SK-N-SH (cell line): ENCODE measurements around the gene ADRM1. TPM values are rescaled to one million over a fixed set of nuclear protein-coding genes. Genes with fewer than 3 reads are reported as not detected.

Experiments
- CTCF ChIA-PET: fragments of 300-600, 350-600 bp; formaldehyde crosslinking; extraction: SDS; loops from one replicate; lab custom pipeline; 2021; lab: Yijun Ruan, JAX
- POLR2A ChIA-PET: fragments of 350-600 bp; sonication (Branson Sonifier 250); formaldehyde crosslinking; extraction: SDS; loops from one replicate; lab custom pipeline; 2020; ENCODE audit warnings: antibody characterized with exemption, inconsistent platforms; lab: Yijun Ruan, JAX
- DNase-seq: peaks from one replicate; pipeline ENCODE4 v3.0.0; 2012
- H2AFZ ChIP-seq: fragments of 200-600 bp; sonication (generic); 2 replicates; pipeline ENCODE4 v1.8.1; 2016; ENCODE audit warnings: antibody characterized with exemption, mild to moderate bottlenecking, low read depth
- H3F3A ChIP-seq: fragments of 200-600 bp; sonication (generic); replicated peaks from 2 replicates; pipeline ENCODE3; 2016; ENCODE audit warnings: antibody characterized with exemption, mild to moderate bottlenecking; ENCODE audit not compliant: insufficient read depth
- H3K27ac ChIP-seq, 2 experiments: fragments of 200-500 bp in 1 of 2; fragments of 200-600 bp in 1 of 2; sonication (Bioruptor generic) in 1 of 2; sonication (generic), shearing (Covaris generic) in 1 of 2; 2 replicates each; pipeline versions ENCODE4 v1.5.1 to v1.6.1; 2014 to 2016; ENCODE audit warnings: low read depth in 2 of 2, inconsistent platforms in 1 of 2, low read length in 1 of 2, mild to moderate bottlenecking in 1 of 2, mixed read lengths in 1 of 2
- H3K27me3 ChIP-seq: fragments of 200-600 bp; sonication (generic), shearing (Covaris generic); 2 replicates; pipeline ENCODE4 v1.6.1; 2016; ENCODE audit warnings: mixed run types; ENCODE audit not compliant: insufficient read depth
- H3K36me3 ChIP-seq, 2 experiments: fragments of 200-500 bp in 1 of 2; fragments of 200-600 bp in 1 of 2; sonication (Bioruptor generic) in 1 of 2; sonication (generic) in 1 of 2; replicated peaks in 1 of 2; 2 replicates each; pipeline versions ENCODE3 to v1.5.1; 2014 to 2016; ENCODE audit warnings: low read length in 1 of 2, mild to moderate bottlenecking in 1 of 2; ENCODE audit not compliant: insufficient read depth in 2 of 2, control insufficient read depth in 1 of 2
- H3K4me1 ChIP-seq, 2 experiments: fragments of 200-500 bp in 1 of 2; fragments of 200-600 bp in 1 of 2; sonication (Bioruptor generic) in 1 of 2; sonication (generic), shearing (Covaris generic) in 1 of 2; 2 replicates each; pipeline versions ENCODE4 v1.5.1 to v1.6.1; 2014 to 2016; ENCODE audit warnings: low read depth in 1 of 2, low read length in 1 of 2, mixed run types in 1 of 2; ENCODE audit not compliant: insufficient read depth in 2 of 2, control insufficient read depth in 1 of 2
- H3K4me2 ChIP-seq: fragments of 200-600 bp; sonication (generic), shearing (Covaris generic); 2 replicates; pipeline ENCODE4 v1.6.1; 2017; ENCODE audit warnings: mixed run types
- H3K4me3 ChIP-seq, 2 experiments: fragments of 200-500 bp in 1 of 2; fragments of 200-600 bp in 1 of 2; sonication (Bioruptor generic) in 1 of 2; sonication (generic), shearing (Covaris generic) in 1 of 2; 2 replicates each; pipeline versions ENCODE4 v1.5.1 to v1.8.1; 2014 to 2016; ENCODE audit warnings: low read depth in 2 of 2, inconsistent platforms in 1 of 2, low read length in 1 of 2, mild to moderate bottlenecking in 1 of 2, mixed read lengths in 1 of 2, moderate library complexity in 1 of 2
- H3K79me2 ChIP-seq: fragments of 200-600 bp; sonication (generic); 2 replicates; pipeline ENCODE4 v1.8.1; 2017; ENCODE audit warnings: mild to moderate bottlenecking; ENCODE audit not compliant: insufficient read depth
- H3K9ac ChIP-seq: fragments of 200-600 bp; sonication (generic); 2 replicates; pipeline ENCODE4 v1.6.1; 2017; ENCODE audit warnings: mixed run types
- H3K9me2 ChIP-seq: fragments of 200-600 bp; sonication (generic); 2 replicates; pipeline ENCODE4 v1.6.1; 2017; ENCODE audit warnings: mixed run types
- H3K9me3 ChIP-seq: fragments of 200-600 bp; sonication (generic); 2 replicates; pipeline ENCODE4 v1.6.1; 2017; ENCODE audit warnings: mixed run types, mild to moderate bottlenecking, moderate library complexity
- H4K20me1 ChIP-seq: fragments of 200-600 bp; sonication (generic); 2 replicates; pipeline ENCODE4 v1.6.1; 2017; ENCODE audit warnings: mild to moderate bottlenecking, mixed run types; ENCODE audit not compliant: insufficient read depth
- EZH2phosphoT487 ChIP-seq: fragments of 200-600 bp; sonication (generic); IDR thresholded peaks from 2 replicates; pipeline ENCODE4 v1.6.1; 2017; ENCODE audit warnings: low read depth, mixed run types, mild to moderate bottlenecking, antibody characterized with exemption, moderate library complexity, borderline replicate concordance
- MEF2A ChIP-seq: IDR thresholded peaks from 2 replicates; pipeline ENCODE4 v1.4.0; 2012; ENCODE audit warnings: low read depth, borderline replicate concordance
- NRF1 ChIP-seq: IDR thresholded peaks from 2 replicates; pipeline ENCODE4 v1.6.1; 2012; ENCODE audit warnings: low read depth, mild to moderate bottlenecking, low read length
- RAD21 ChIP-seq: IDR thresholded peaks from 2 replicates; pipeline ENCODE4 v1.6.1; 2012; ENCODE audit warnings: mild to moderate bottlenecking, low read length
- RFX5 ChIP-seq: IDR thresholded peaks from 2 replicates; pipeline ENCODE4 v1.6.1; 2012; ENCODE audit warnings: mild to moderate bottlenecking, improper control_type of control experiment, low read length
- WGBS: methylation state at CpG from one replicate; pipeline ENCODE4 v1.1.6; 2017; ENCODE audit warnings: low lambda C conversion rate; 5-methylcytosine and 5-hydroxymethylcytosine counted together
- polyA plus RNA-seq, 3 experiments: library from polyadenylated mRNA; depleted of rRNA; stranded (reverse); fragments of >200 nt; gene quantifications; 2 replicates each; pipeline ENCODE4 v1.2.3, GENCODE V29; 2012
- TF ChIP-seq, protein P1 (sequence below): fragments of 200-600 bp; sonication (generic); IDR thresholded peaks from 2 replicates; pipeline ENCODE4 v1.6.1; 2017; ENCODE audit warnings: antibody characterized with exemption, mild to moderate bottlenecking, moderate library complexity
- TF ChIP-seq, protein P2 (sequence below): IDR thresholded peaks from 2 replicates; pipeline ENCODE4 v1.4.0; 2012; ENCODE audit warnings: low read depth
- TF ChIP-seq, protein P3 (sequence below): IDR thresholded peaks from 2 replicates; pipeline ENCODE4 v1.4.0; 2012; ENCODE audit warnings: low read depth, borderline replicate concordance
- TF ChIP-seq, protein P4 (sequence below): IDR thresholded peaks from 2 replicates; pipeline ENCODE4 v1.4.0; 2012; ENCODE audit warnings: low read depth, borderline replicate concordance
- TF ChIP-seq, protein P5 (sequence below): fragments of 150-350 bp; IDR thresholded peaks from 2 replicates; pipeline ENCODE4 v1.6.1; 2017; ENCODE audit warnings: antibody characterized with exemption, low read length, low read depth, borderline replicate concordance

ADRM1 gene
- polyA plus RNA-seq, 1 of the 3 experiments (the other 2 are of a cell fraction): 142 TPM

DNA sequence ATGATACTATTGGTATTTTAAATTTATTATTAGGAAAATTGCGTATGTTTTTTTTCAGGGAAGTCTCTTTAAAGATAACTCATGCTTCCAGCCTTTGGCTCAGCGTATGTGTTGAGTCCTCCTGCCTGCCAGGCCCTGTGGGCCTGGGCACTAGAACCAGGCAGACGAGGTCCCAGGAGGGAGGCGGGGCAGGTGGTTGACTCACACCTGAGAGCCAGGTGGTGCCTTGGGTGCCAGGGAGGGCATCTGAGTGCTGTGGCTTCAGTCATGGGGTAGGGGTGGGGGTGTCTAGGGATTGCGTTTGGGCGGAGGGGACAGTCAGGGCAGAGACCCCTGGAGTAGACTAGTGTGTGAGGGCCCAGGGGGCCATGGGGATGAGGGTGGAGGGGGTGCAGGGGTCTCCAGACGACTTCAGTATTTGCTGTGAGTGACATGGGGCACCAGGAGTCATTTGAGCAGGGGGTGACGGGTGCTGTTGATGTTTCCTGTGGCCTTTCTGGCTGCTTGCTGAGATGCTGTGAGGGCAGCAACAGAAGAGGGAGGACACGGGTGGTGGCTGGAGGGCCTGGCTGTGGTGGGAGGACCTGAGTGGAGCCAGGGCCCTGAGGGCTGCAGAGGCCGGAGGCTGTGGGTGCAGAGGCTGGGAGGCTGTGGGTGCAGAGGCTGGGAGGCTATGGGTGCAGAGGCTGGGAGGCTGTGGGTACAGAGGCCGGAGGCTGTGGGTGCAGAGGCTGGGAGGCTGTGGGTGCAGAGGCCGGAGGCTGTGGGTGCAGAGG, 14.8 kb upstream of the ADRM1 start:
- no peaks in the 10 kb centered on the region for H4K20me1 ChIP-seq
- peaks cover 0 to 3% of the 10 kb centered on the region in 2 experiments; a peak in 1 of 4 replicates for H3K4me1 ChIP-seq
- H3K36me3 ChIP-seq: peaks cover 14 to 30% of the 10 kb centered on the region in 2 experiments
- peaks cover 3% of the 10 kb centered on the region for H3F3A ChIP-seq
- no peak overlapping the region for H3K4me2 ChIP-seq
- H3K27ac ChIP-seq: no peak overlapping the region
- TF ChIP-seq, protein P1, sequence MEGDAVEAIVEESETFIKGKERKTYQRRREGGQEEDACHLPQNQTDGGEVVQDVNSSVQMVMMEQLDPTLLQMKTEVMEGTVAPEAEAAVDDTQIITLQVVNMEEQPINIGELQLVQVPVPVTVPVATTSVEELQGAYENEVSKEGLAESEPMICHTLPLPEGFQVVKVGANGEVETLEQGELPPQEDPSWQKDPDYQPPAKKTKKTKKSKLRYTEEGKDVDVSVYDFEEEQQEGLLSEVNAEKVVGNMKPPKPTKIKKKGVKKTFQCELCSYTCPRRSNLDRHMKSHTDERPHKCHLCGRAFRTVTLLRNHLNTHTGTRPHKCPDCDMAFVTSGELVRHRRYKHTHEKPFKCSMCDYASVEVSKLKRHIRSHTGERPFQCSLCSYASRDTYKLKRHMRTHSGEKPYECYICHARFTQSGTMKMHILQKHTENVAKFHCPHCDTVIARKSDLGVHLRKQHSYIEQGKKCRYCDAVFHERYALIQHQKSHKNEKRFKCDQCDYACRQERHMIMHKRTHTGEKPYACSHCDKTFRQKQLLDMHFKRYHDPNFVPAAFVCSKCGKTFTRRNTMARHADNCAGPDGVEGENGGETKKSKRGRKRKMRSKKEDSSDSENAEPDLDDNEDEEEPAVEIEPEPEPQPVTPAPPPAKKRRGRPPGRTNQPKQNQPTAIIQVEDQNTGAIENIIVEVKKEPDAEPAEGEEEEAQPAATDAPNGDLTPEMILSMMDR: no peak
- TF ChIP-seq, protein P2, sequence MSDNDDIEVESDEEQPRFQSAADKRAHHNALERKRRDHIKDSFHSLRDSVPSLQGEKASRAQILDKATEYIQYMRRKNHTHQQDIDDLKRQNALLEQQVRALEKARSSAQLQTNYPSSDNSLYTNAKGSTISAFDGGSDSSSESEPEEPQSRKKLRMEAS: no peak
- TF ChIP-seq, protein P3, sequence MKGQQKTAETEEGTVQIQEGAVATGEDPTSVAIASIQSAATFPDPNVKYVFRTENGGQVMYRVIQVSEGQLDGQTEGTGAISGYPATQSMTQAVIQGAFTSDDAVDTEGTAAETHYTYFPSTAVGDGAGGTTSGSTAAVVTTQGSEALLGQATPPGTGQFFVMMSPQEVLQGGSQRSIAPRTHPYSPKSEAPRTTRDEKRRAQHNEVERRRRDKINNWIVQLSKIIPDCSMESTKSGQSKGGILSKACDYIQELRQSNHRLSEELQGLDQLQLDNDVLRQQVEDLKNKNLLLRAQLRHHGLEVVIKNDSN: no peak
- TF ChIP-seq RAD21 (no peak), NRF1 (no peak), EZH2phosphoT487 (no peak), RFX5 (no peak), MEF2A (no peak)
- TF ChIP-seq, protein P4, sequence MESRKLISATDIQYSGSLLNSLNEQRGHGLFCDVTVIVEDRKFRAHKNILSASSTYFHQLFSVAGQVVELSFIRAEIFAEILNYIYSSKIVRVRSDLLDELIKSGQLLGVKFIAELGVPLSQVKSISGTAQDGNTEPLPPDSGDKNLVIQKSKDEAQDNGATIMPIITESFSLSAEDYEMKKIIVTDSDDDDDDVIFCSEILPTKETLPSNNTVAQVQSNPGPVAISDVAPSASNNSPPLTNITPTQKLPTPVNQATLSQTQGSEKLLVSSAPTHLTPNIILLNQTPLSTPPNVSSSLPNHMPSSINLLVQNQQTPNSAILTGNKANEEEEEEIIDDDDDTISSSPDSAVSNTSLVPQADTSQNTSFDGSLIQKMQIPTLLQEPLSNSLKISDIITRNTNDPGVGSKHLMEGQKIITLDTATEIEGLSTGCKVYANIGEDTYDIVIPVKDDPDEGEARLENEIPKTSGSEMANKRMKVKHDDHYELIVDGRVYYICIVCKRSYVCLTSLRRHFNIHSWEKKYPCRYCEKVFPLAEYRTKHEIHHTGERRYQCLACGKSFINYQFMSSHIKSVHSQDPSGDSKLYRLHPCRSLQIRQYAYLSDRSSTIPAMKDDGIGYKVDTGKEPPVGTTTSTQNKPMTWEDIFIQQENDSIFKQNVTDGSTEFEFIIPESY: no peak
- TF ChIP-seq, protein P5, sequence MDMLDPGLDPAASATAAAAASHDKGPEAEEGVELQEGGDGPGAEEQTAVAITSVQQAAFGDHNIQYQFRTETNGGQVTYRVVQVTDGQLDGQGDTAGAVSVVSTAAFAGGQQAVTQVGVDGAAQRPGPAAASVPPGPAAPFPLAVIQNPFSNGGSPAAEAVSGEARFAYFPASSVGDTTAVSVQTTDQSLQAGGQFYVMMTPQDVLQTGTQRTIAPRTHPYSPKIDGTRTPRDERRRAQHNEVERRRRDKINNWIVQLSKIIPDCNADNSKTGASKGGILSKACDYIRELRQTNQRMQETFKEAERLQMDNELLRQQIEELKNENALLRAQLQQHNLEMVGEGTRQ: no peak
- no peak for DNase-seq
- ChIA-PET CTCF (no interaction called here), POLR2A (no interaction called here)
- no peak overlapping the region for H3K9ac ChIP-seq
- H3K4me3 ChIP-seq: no peak overlapping the region
- no peaks in the 10 kb centered on the region for H3K9me3 ChIP-seq
- no peaks in the 10 kb centered on the region for H3K9me2 ChIP-seq
- H3K79me2 ChIP-seq: no peaks in the 10 kb centered on the region
- no peaks in the 10 kb centered on the region for H3K27me3 ChIP-seq
- H2AFZ ChIP-seq: no peak overlapping the region
- whole genome bisulfite sequencing: 95% methylated on average over 12 of the region's 12 CpGs
